SU-DHL-6 (cell line): Measurements from ENCODE around the gene INPP4B.

Experiments
- H2AFZ ChIP-seq: fragments of 200-600 bp; sonication (generic); 2 replicates; pipeline ENCODE4 v1.6.1; 2014; ENCODE audit warnings: low read depth, mild to moderate bottlenecking, moderate library complexity, mixed read lengths, antibody characterized with exemption, low read length; ENCODE audit not compliant: severe bottlenecking
- H3F3A ChIP-seq: fragments of 200-600 bp; shearing (Covaris generic); 2 replicates; pipeline ENCODE4 v1.6.0; 2016; ENCODE audit warnings: antibody characterized with exemption, mild to moderate bottlenecking; ENCODE audit not compliant: insufficient read depth
- H3K27ac ChIP-seq: fragments of 200-600 bp; sonication (generic); 2 replicates; pipeline ENCODE4 v1.5.1; 2016; ENCODE audit warnings: low read depth, mild to moderate bottlenecking, low read length, moderate library complexity, mixed read lengths
- H3K27me3 ChIP-seq: fragments of 200-600 bp; sonication (generic), shearing (Covaris generic); 2 replicates; pipeline ENCODE4 v1.6.0; 2014; ENCODE audit warnings: mild to moderate bottlenecking, low read length
- H3K36me3 ChIP-seq: fragments of 200-600 bp; sonication (generic); 2 replicates; pipeline ENCODE4 v1.6.1; 2014; ENCODE audit warnings: mild to moderate bottlenecking, low read length, mixed read lengths
- H3K4me2 ChIP-seq: fragments of 300-600, 200-600 bp; shearing (Covaris generic), sonication (generic); 2 replicates; pipeline ENCODE4 v1.6.0; 2014; ENCODE audit warnings: low read length, low read depth, mild to moderate bottlenecking; ENCODE audit not compliant: poor library complexity, severe bottlenecking
- H3K4me3 ChIP-seq: fragments of 200-600 bp; sonication (generic); 2 replicates; pipeline ENCODE4 v1.5.1; 2014; ENCODE audit warnings: antibody characterized with exemption, low read length, mild to moderate bottlenecking, mixed read lengths; ENCODE audit not compliant: insufficient read depth, poor library complexity, severe bottlenecking
- H3K79me2 ChIP-seq: fragments of 200-600 bp; sonication (generic); 2 replicates; pipeline ENCODE4 v1.6.1; 2014; ENCODE audit warnings: mild to moderate bottlenecking, low read length, moderate library complexity; ENCODE audit not compliant: insufficient read depth
- H3K9ac ChIP-seq: fragments of 200-600 bp; sonication (generic); 2 replicates; pipeline ENCODE4 v1.7.0; 2014; ENCODE audit warnings: mild to moderate bottlenecking, low read length
- H3K9me2 ChIP-seq: fragments of 200-600 bp; sonication (generic); replicated peaks from 2 replicates; pipeline ENCODE4 v1.6.1; 2014; ENCODE audit warnings: low read length; ENCODE audit not compliant: insufficient read depth
- H3K9me3 ChIP-seq: fragments of 200-600 bp; sonication (generic); 2 replicates; pipeline ENCODE4 v1.6.1; 2014; ENCODE audit warnings: low read length, mixed read lengths; ENCODE audit not compliant: insufficient read depth
- H4K20me1 ChIP-seq: fragments of 200-600 bp; sonication (generic); 2 replicates; pipeline ENCODE4 v1.6.1; 2014; ENCODE audit warnings: low read depth, mild to moderate bottlenecking, antibody characterized with exemption, low read length, moderate library complexity, mixed read lengths
- EZH2phosphoT487 ChIP-seq: fragments of 200-600 bp; sonication (generic), shearing (Covaris generic); conservative IDR thresholded peaks from 2 replicates; pipeline ENCODE4 v1.6.1; 2018; ENCODE audit warnings: mild to moderate bottlenecking, antibody characterized with exemption, low read length, moderate library complexity, mixed read lengths
- TF ChIP-seq, protein P1 (sequence below): fragments of 200-600 bp; sonication (generic); IDR thresholded peaks from one replicate; pipeline ENCODE4 v1.5.1; 2017; ENCODE audit warnings: antibody characterized with exemption, mild to moderate bottlenecking, low read length, moderate library complexity; ENCODE audit not compliant: insufficient read depth, poor library complexity, severe bottlenecking

INPP4B gene

DNA sequence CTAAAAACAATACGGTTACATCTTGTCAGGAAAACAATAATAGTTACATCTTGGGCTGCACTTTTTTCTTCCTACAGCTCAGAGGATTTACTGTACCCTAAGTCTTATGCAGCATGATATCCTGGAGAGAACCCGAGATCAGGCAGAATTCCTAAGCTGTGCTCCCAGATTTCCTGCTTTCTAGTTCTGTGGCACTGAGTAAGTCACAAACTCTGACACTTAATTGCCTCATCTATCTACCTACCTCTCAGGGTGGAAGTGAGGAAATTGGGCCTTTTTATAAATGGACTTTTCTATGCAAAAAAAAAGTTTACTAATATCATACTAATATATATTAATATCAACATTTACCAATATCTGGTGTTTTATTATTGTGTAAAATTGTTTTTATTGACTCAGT lies 438.5 kb downstream of the INPP4B start:
- Histone ChIP-seq H3K4me2 (no peak overlapping the region), H4K20me1 (no peaks in the 10 kb centered on the region), H3F3A (no peaks in the 10 kb centered on the region), H3K4me3 (no peak overlapping the region), H3K27ac (no peak overlapping the region), H3K9me3 (no peaks in the 10 kb centered on the region), H3K9me2 (no peaks in the 10 kb centered on the region), H3K79me2 (no peaks in the 10 kb centered on the region), H3K36me3 (no peaks in the 10 kb centered on the region), H2AFZ (no peak overlapping the region), H3K9ac (no peak overlapping the region), H3K27me3 (no peaks in the 10 kb centered on the region)
- no peak for TF ChIP-seq EZH2phosphoT487
- TF ChIP-seq, protein P1, sequence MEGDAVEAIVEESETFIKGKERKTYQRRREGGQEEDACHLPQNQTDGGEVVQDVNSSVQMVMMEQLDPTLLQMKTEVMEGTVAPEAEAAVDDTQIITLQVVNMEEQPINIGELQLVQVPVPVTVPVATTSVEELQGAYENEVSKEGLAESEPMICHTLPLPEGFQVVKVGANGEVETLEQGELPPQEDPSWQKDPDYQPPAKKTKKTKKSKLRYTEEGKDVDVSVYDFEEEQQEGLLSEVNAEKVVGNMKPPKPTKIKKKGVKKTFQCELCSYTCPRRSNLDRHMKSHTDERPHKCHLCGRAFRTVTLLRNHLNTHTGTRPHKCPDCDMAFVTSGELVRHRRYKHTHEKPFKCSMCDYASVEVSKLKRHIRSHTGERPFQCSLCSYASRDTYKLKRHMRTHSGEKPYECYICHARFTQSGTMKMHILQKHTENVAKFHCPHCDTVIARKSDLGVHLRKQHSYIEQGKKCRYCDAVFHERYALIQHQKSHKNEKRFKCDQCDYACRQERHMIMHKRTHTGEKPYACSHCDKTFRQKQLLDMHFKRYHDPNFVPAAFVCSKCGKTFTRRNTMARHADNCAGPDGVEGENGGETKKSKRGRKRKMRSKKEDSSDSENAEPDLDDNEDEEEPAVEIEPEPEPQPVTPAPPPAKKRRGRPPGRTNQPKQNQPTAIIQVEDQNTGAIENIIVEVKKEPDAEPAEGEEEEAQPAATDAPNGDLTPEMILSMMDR, result no peak

DNA sequence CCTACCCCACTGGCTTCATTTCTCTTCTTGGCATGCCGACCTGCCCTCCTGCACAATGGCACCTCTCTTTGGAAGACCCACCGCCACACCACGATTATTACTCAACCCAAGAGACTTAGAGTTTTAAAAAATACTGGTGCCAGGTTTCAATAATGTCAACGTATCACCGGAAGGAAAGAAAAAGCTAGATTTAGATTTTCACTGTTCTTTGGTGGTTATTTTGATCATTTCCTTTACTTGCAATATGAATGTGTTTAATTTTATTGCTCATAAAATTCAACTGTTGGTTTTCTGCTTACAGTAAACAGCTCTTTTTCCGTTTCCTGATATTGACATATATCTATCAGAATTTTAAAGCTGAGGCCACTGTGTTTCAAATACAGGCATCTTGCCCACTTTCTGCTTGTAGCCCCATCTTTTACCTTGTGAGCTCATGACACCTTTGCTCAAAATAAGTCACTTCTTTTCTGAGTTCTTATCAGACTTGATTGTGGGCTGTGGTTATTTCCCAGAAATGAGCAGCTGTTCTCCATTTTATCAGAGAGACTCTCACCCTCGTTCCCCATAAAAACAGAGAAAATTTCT lies 439.1 kb downstream of the INPP4B start:
- H3K27me3 ChIP-seq, result no peaks in the 10 kb centered on the region
- no peak overlapping the region for H3K4me2 ChIP-seq
- H3K36me3 ChIP-seq, result no peaks in the 10 kb centered on the region
- TF ChIP-seq EZH2phosphoT487, result no peak
- TF ChIP-seq, protein P1, result no peak
- H2AFZ ChIP-seq, result no peak overlapping the region
- H3K9me2 ChIP-seq, result no peaks in the 10 kb centered on the region
- H4K20me1 ChIP-seq, result no peaks in the 10 kb centered on the region
- no peak overlapping the region for H3K4me3 ChIP-seq
- no peak overlapping the region for H3K9ac ChIP-seq
- no peaks in the 10 kb centered on the region for H3K9me3 ChIP-seq
- H3K79me2 ChIP-seq, result no peaks in the 10 kb centered on the region
- no peaks in the 10 kb centered on the region for H3F3A ChIP-seq
- no peak overlapping the region for H3K27ac ChIP-seq

DNA sequence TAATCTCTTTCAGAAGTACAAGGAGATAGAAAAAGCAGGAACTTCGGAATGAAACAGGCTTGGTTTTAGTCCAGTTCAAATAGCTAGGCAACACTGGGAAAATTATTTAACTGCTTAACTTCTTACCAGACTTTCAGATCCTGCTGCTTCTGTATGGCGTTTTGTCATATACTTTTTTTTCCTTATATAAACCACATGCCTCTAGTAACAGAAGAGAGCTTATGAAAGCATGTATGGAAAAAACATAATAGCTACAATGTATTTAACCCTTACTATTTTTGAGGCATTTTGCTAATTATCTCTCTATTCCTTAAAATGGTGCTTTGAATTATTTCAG lies 439.6 kb downstream of the INPP4B start:
- Histone ChIP-seq H4K20me1 (no peaks in the 10 kb centered on the region), H3K36me3 (no peaks in the 10 kb centered on the region), H3K9me2 (no peaks in the 10 kb centered on the region), H3K4me3 (no peak overlapping the region), H2AFZ (no peak overlapping the region), H3K4me2 (no peak overlapping the region), H3K27me3 (no peaks in the 10 kb centered on the region), H3K27ac (no peak overlapping the region), H3K9me3 (no peaks in the 10 kb centered on the region), H3K79me2 (no peaks in the 10 kb centered on the region), H3K9ac (no peak overlapping the region), H3F3A (no peaks in the 10 kb centered on the region)
- no peak for TF ChIP-seq EZH2phosphoT487
- TF ChIP-seq, protein P1, result no peak
